ENCODE measurements around the gene NARS2.
"Not testable (repeated sequence)": the region's sequence is repeated elsewhere in the genome, so short reads cannot be mapped to it uniquely, and the experiment has no call there.

The NARS2 gene

GRCh38 chr11:78573681-78574080 lies 983 bp downstream of the NARS2 start:
- DNase-seq = no peak

GRCh38 chr11:78573271-78573670 lies 1.4 kb downstream of the NARS2 start:
- DNase-seq = no peak

GRCh38 chr11:78572394-78572793 lies 2.3 kb downstream of the NARS2 start:
- DNase-seq = no peak

GRCh38 chr11:78570031-78570430 lies 4.6 kb downstream of the NARS2 start:
- DNase-seq = no peak

- no peak for DNase-seq
Observed at GRCh38 chr11:78567209-78567608, 7.5 kb downstream of the NARS2 start.

GRCh38 chr11:78564490-78565467 lies 9.9 kb downstream of the NARS2 start:
- peak; percentile 27 for DNase-seq

GRCh38 chr11:78564037-78564436 lies 10.6 kb downstream of the NARS2 start:
- DNase-seq = not testable (repeated sequence)

GRCh38 chr11:78563090-78563489 lies 11.6 kb downstream of the NARS2 start:
- DNase-seq = not testable (repeated sequence)

- DNase-seq = no peak
Observed at GRCh38 chr11:78562398-78562797, 12.3 kb downstream of the NARS2 start.

- no peak for DNase-seq
Observed at GRCh38 chr11:78560826-78561484, 13.7 kb downstream of the NARS2 start.

GRCh38 chr11:78560153-78560552 lies 14.5 kb downstream of the NARS2 start:
- DNase-seq = no peak

- DNase-seq = no peak
Observed at GRCh38 chr11:78557236-78557635, 17.4 kb downstream of the NARS2 start.

- DNase-seq = no peak
Observed at GRCh38 chr11:78555592-78555991, 19.1 kb downstream of the NARS2 start.

- no peak for DNase-seq
Observed at GRCh38 chr11:78552881-78553280, 21.8 kb downstream of the NARS2 start.

- DNase-seq = not testable (repeated sequence)
Observed at GRCh38 chr11:78552139-78552538, 22.5 kb downstream of the NARS2 start.

- no peak for DNase-seq
Observed at GRCh38 chr11:78551066-78551465, 23.6 kb downstream of the NARS2 start.

GRCh38 chr11:78549624-78550409 lies 24.8 kb downstream of the NARS2 start:
- no peak for DNase-seq

- DNase-seq = no peak
Observed at GRCh38 chr11:78548911-78549590, 25.6 kb downstream of the NARS2 start.

- DNase-seq = no peak
Observed at GRCh38 chr11:78547931-78548705, 26.5 kb downstream of the NARS2 start.

- no peak for DNase-seq
Observed at GRCh38 chr11:78542007-78542406, 32.7 kb downstream of the NARS2 start.

GRCh38 chr11:78541537-78541936 lies 33.1 kb downstream of the NARS2 start:
- no peak for DNase-seq

GRCh38 chr11:78540256-78540655 lies 34.4 kb downstream of the NARS2 start:
- DNase-seq = no peak
